Ishikawa (cell line): ENCODE measurements around the gene KCNA3.

ENCODE experiments used
- CEBPB ChIP-seq: IDR thresholded peaks from 2 replicates; pipeline ENCODE4 v1.6.1; 2012
- CREB1 ChIP-seq: IDR thresholded peaks from 2 replicates; pipeline ENCODE4 v1.6.1; 2012; ENCODE audit warnings: low read depth
- EGR1 ChIP-seq: IDR thresholded peaks from 2 replicates; pipeline ENCODE4 v1.6.1; 2012
- EP300 ChIP-seq: IDR thresholded peaks from 2 replicates; pipeline ENCODE4 v1.6.1; 2012; ENCODE audit warnings: borderline replicate concordance
- FOXM1 ChIP-seq: IDR thresholded peaks from 2 replicates; pipeline ENCODE4 v1.6.1; 2012; ENCODE audit warnings: low read depth, borderline replicate concordance
- MAX ChIP-seq: IDR thresholded peaks from 2 replicates; pipeline ENCODE4 v1.6.1; 2012
- RAD21 ChIP-seq: IDR thresholded peaks from 2 replicates; pipeline ENCODE4 v1.6.1; 2012; ENCODE audit warnings: low read depth
- REST ChIP-seq: IDR thresholded peaks from 2 replicates; pipeline ENCODE4 v1.6.1; 2012; ENCODE audit warnings: low read depth, mild to moderate bottlenecking
- TCF12 ChIP-seq: IDR thresholded peaks from 2 replicates; pipeline ENCODE4 v1.6.1; 2012; ENCODE audit warnings: low read depth
- USF1 ChIP-seq: IDR thresholded peaks from 2 replicates; pipeline ENCODE4 v1.6.1; 2012

Gene KCNA3

GRCh38 chr1:110630839-110631663 is 43.7 kb downstream of the KCNA3 start:
- TF ChIP-seq FOXM1 (no peak), RAD21 (peak; percentile 68)

GRCh38 chr1:110628323-110629105 is 46.2 kb downstream of the KCNA3 start:
- TF ChIP-seq CEBPB, result no peak
- TF ChIP-seq TCF12, result no peak

GRCh38 chr1:110627764-110628163 is 47.0 kb downstream of the KCNA3 start:
- TF ChIP-seq RAD21 (no peak), MAX (no peak)

GRCh38 chr1:110626889-110627288 is 47.9 kb downstream of the KCNA3 start:
- TF ChIP-seq CREB1 (no peak), REST (no peak), EP300 (no peak), CEBPB (no peak), TCF12 (no peak), EGR1 (no peak), USF1 (no peak)
